Measurements from ENCODE around the gene MAP2K3. TPM values are rescaled to one million over a fixed set of nuclear protein-coding genes. Genes with fewer than 3 reads are reported as not detected.

The MAP2K3 gene
- total RNA-seq, 1 experiment from 2014 or later, result 98.1 TPM

- no peaks in the 10 kb centered on the region for H3K9me3 ChIP-seq (ENCODE audit: insufficient read depth, low read depth)
- H3K36me3 ChIP-seq (ENCODE audit: low read depth), result no peaks in the 10 kb centered on the region
- H3K4me3 ChIP-seq, result no peak overlapping the region
- peaks cover 24% of the 10 kb centered on the region for H3K4me1 ChIP-seq (replicated peaks; ENCODE audit: insufficient read depth)
- H3K9me2 ChIP-seq (ENCODE audit: insufficient read depth), result no peaks in the 10 kb centered on the region
- H4K20me1 ChIP-seq (ENCODE audit: insufficient read depth), result peaks cover 41% of the 10 kb centered on the region
- H3K27me3 ChIP-seq (ENCODE audit: insufficient read depth, low read depth), result no peaks in the 10 kb centered on the region
- peaks cover 31% of the 10 kb centered on the region for H3F3A ChIP-seq (ENCODE audit: insufficient read depth, low read depth)
- no peak overlapping the region for H2AFZ ChIP-seq
- ChIA-PET CTCF (no interaction called here), POLR2A (ENCODE audit: unreplicated experiment) (no interaction called here)
- no TSS peak for BruUV-seq (replicated peaks)
- DNase-seq, result no peak
- peak overlapping the region; percentile 97 for H3K4me2 ChIP-seq
- H3K27ac ChIP-seq, result peak overlapping the region; percentile 68; the same call in 1 of the 2 replicates
- TF ChIP-seq EZH2 (IDR thresholded peaks at IDR 0.05; ENCODE audit: low read depth) (no peak), CTCF (conservative IDR thresholded peaks at IDR 0.05) (no peak)
- H3K79me2 ChIP-seq (ENCODE audit: low read depth), result peaks cover 86% of the 10 kb centered on the region
- intact Hi-C loops (cut with micrococcal nuclease; ENCODE audit: unreplicated experiment), result loop anchor here (5.0 kb wide), 2 partner anchors 37 to 162 kb away; partner anchors contain the start of genes DHRS7B and NATD1
Measured at GRCh38 chr17:21289175-21289901, 4.8 kb downstream of the MAP2K3 start.

- no peak for DNase-seq
- Histone ChIP-seq H3F3A (ENCODE audit: insufficient read depth, low read depth) (peaks cover 31% of the 10 kb centered on the region), H4K20me1 (ENCODE audit: insufficient read depth) (peaks cover 48% of the 10 kb centered on the region), H3K9me3 (ENCODE audit: insufficient read depth, low read depth) (no peaks in the 10 kb centered on the region), H3K9me2 (ENCODE audit: insufficient read depth) (no peaks in the 10 kb centered on the region), H3K4me1 (replicated peaks; ENCODE audit: insufficient read depth) (peaks cover 24% of the 10 kb centered on the region), H3K4me3 (no peak overlapping the region), H3K27me3 (ENCODE audit: insufficient read depth, low read depth) (no peaks in the 10 kb centered on the region), H3K27ac (no peak overlapping the region), H2AFZ (no peak overlapping the region), H3K36me3 (ENCODE audit: low read depth) (no peaks in the 10 kb centered on the region), H3K79me2 (ENCODE audit: low read depth) (peaks cover 90% of the 10 kb centered on the region), H3K4me2 (no peak overlapping the region)
- CTCF ChIA-PET, result no interaction called here
- TF ChIP-seq EZH2 (IDR thresholded peaks at IDR 0.05; ENCODE audit: low read depth) (no peak), CTCF (conservative IDR thresholded peaks at IDR 0.05) (no peak)
- no TSS peak for BruUV-seq (replicated peaks)
- POLR2A ChIA-PET (ENCODE audit: unreplicated experiment), result interaction anchor here (0.7 kb wide), 1 partner anchor 101 kb away, joined by 5 read pairs; no protein-coding TSS in a partner anchor
- intact Hi-C loops (cut with micrococcal nuclease; ENCODE audit: unreplicated experiment), result loop anchor here (5.0 kb wide), 2 partner anchors 38 to 163 kb away; partner anchors contain the start of genes DHRS7B and NATD1
Measured at GRCh38 chr17:21289902-21290571, 5.5 kb downstream of the MAP2K3 start.

GRCh38 chr17:21291357-21291756, 6.8 kb downstream of the MAP2K3 start:
- Histone ChIP-seq H3K9me3 (ENCODE audit: insufficient read depth, low read depth) (no peaks in the 10 kb centered on the region), H3K79me2 (ENCODE audit: low read depth) (peaks cover 89% of the 10 kb centered on the region), H2AFZ (no peak overlapping the region), H3K27ac (no peak overlapping the region), H3K4me2 (no peak overlapping the region), H4K20me1 (ENCODE audit: insufficient read depth) (peaks cover 60% of the 10 kb centered on the region), H3K27me3 (ENCODE audit: insufficient read depth, low read depth) (no peaks in the 10 kb centered on the region), H3K4me3 (no peak overlapping the region), H3K36me3 (ENCODE audit: low read depth) (no peaks in the 10 kb centered on the region), H3K9me2 (ENCODE audit: insufficient read depth) (no peaks in the 10 kb centered on the region), H3K4me1 (replicated peaks; ENCODE audit: insufficient read depth) (peaks cover 24% of the 10 kb centered on the region), H3F3A (ENCODE audit: insufficient read depth, low read depth) (peaks cover 24% of the 10 kb centered on the region)
- ChIA-PET POLR2A (ENCODE audit: unreplicated experiment) (no interaction called here), CTCF (no interaction called here)
- BruUV-seq (replicated peaks), result no TSS peak
- intact Hi-C loops (cut with micrococcal nuclease; ENCODE audit: unreplicated experiment), result no loop called here
- no peak for DNase-seq
- TF ChIP-seq EZH2 (IDR thresholded peaks at IDR 0.05; ENCODE audit: low read depth), result no peak
- TF ChIP-seq CTCF (conservative IDR thresholded peaks at IDR 0.05), result no peak

Measured in PC-9 (cell line).